B cell (primary cell): ENCODE results near the gene DNAH10.

Experiments
- EZH2 ChIP-seq: IDR thresholded peaks from 2 replicates; pipeline ENCODE4 v1.6.1; 2012; ENCODE audit warnings: borderline replicate concordance, low read depth, mild to moderate bottlenecking, moderate library complexity, low read length; ENCODE audit not compliant: insufficient read depth, poor library complexity, severe bottlenecking
- TF ChIP-seq, protein P1 (sequence below): fragments of 200-600 bp; IDR thresholded peaks from one replicate; pipeline ENCODE4 v1.8.0; 2022; ENCODE audit warnings: antibody characterized with exemption, mild to moderate bottlenecking

DNA sequence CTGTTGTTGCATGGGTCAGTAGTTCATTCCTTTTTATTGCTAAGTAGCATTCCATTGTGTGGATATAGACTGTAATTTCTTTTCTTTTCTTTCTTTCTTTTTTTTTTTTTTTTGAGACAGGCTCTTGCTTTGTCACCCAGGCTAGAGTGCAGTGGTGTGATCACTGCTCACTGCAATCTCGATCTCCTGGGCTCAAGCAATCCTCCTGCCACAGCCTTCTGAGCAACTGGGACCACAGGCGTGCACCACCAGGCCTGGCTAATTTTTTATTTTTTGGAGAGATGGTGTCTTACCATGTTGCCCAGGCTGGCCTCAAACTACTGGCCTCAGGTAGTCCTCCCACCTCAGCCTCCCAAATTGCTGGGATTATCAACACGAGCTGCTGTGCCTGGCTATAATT is 44.8 kb upstream of the DNAH10 start:
- TF ChIP-seq, protein P1, sequence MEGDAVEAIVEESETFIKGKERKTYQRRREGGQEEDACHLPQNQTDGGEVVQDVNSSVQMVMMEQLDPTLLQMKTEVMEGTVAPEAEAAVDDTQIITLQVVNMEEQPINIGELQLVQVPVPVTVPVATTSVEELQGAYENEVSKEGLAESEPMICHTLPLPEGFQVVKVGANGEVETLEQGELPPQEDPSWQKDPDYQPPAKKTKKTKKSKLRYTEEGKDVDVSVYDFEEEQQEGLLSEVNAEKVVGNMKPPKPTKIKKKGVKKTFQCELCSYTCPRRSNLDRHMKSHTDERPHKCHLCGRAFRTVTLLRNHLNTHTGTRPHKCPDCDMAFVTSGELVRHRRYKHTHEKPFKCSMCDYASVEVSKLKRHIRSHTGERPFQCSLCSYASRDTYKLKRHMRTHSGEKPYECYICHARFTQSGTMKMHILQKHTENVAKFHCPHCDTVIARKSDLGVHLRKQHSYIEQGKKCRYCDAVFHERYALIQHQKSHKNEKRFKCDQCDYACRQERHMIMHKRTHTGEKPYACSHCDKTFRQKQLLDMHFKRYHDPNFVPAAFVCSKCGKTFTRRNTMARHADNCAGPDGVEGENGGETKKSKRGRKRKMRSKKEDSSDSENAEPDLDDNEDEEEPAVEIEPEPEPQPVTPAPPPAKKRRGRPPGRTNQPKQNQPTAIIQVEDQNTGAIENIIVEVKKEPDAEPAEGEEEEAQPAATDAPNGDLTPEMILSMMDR: no peak
- TF ChIP-seq EZH2: no peak
